ENCODE results near the gene KLHL12. TPM values are rescaled to one million over a fixed set of nuclear protein-coding genes. Genes with fewer than 3 reads are reported as not detected.
"Not testable (repeated sequence)": the region's sequence is repeated elsewhere in the genome, so short reads cannot be mapped to it uniquely, and the experiment has no call there.

KLHL12 gene
- total RNA-seq, 1 donor = 23.2 TPM

DNA sequence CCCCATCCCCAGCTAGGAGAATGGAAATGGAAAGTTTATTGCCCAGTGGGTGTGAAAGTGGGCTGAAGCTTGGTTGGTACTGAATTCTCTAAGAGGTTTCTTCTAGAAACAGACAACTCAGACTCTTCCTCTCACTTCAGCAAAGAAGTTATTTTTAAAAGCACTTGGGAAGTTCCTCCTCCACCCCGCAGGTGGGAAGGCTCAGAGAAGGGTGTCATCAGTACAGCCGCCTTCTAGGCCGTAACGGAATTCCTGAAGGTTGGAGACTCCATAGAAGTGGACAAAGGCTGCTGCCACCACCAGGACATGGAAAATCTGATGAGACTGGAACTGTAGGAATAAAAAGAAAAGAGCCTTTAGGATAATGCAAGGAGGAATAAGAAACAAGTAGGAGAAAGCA lies 14.3 kb upstream of the KLHL12 start:
- no peak for TF ChIP-seq CTCF (IDR thresholded peaks at IDR 0.05; ENCODE audit: extremely low read depth, low read depth, low read length)
- Histone ChIP-seq H3K27me3 (ENCODE audit: insufficient read depth, low read length) (no peaks in the 10 kb centered on the region), H2AFZ (ENCODE audit: low read length) (no peak overlapping the region), H3K4me2 (ENCODE audit: insufficient read depth, low read length) (no peak overlapping the region), H3K9me3 (ENCODE audit: low read depth, low read length) (no peaks in the 10 kb centered on the region), H3K4me1 (ENCODE audit: insufficient read depth, low read length) (no peaks in the 10 kb centered on the region), H3K4me3 (ENCODE audit: insufficient read depth, low read length) (no peak overlapping the region), H3K79me2 (ENCODE audit: insufficient read depth, low read length) (no peaks in the 10 kb centered on the region), H3K36me3 (ENCODE audit: insufficient read depth, low read length) (peaks cover 57% of the 10 kb centered on the region), H3K27ac (ENCODE audit: low read depth, low read length) (no peak overlapping the region), H4K20me1 (ENCODE audit: insufficient read depth, low read length) (peaks cover 2% of the 10 kb centered on the region)
- DNase-seq (ENCODE audit: insufficient read length, low spot score, missing footprints) = no peak

DNA sequence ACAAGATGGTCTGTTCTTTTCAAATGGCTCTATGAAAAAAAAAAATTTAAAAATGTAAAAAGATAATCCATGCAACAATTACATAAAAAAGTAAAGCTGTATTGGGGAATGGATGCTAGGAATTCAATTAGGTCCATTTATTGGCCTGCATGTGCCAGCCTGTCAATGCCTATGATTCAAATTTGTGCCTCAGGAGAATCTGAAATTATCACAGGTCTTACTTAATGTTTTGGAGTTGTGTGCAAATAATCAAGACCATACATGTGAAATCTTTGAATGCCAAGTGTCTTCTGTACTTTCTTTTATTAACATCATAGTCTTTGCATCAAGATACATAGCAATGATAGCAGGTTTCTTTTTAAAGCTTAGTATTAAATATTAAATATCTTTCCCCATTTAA lies 13.5 kb upstream of the KLHL12 start:
- no peaks in the 10 kb centered on the region for H3K9me3 ChIP-seq (ENCODE audit: low read depth, low read length)
- H3K4me1 ChIP-seq (ENCODE audit: insufficient read depth, low read length) = no peaks in the 10 kb centered on the region
- no peaks in the 10 kb centered on the region for H4K20me1 ChIP-seq (ENCODE audit: insufficient read depth, low read length)
- H3K36me3 ChIP-seq (ENCODE audit: insufficient read depth, low read length) = peaks cover 49% of the 10 kb centered on the region
- no peak overlapping the region for H3K4me3 ChIP-seq (ENCODE audit: insufficient read depth, low read length)
- no peaks in the 10 kb centered on the region for H3K79me2 ChIP-seq (ENCODE audit: insufficient read depth, low read length)
- H3K4me2 ChIP-seq (ENCODE audit: insufficient read depth, low read length) = no peak overlapping the region
- TF ChIP-seq CTCF (IDR thresholded peaks at IDR 0.05; ENCODE audit: extremely low read depth, low read depth, low read length) = no peak
- H3K27me3 ChIP-seq (ENCODE audit: insufficient read depth, low read length) = no peaks in the 10 kb centered on the region
- DNase-seq (ENCODE audit: insufficient read length, low spot score, missing footprints) = no peak
- no peak overlapping the region for H3K27ac ChIP-seq (ENCODE audit: low read depth, low read length)
- no peak overlapping the region for H2AFZ ChIP-seq (ENCODE audit: low read length)

GRCh38 chr1:202938287-202938925 lies 11.4 kb upstream of the KLHL12 start:
- H3K4me3 ChIP-seq (ENCODE audit: insufficient read depth, low read length) = no peak overlapping the region
- no peak for DNase-seq (ENCODE audit: insufficient read length, low spot score, missing footprints)
- no peak for TF ChIP-seq CTCF (IDR thresholded peaks at IDR 0.05; ENCODE audit: extremely low read depth, low read depth, low read length)
- H3K4me1 ChIP-seq (ENCODE audit: insufficient read depth, low read length) = no peaks in the 10 kb centered on the region
- H3K4me2 ChIP-seq (ENCODE audit: insufficient read depth, low read length) = no peak overlapping the region
- H3K27me3 ChIP-seq (ENCODE audit: insufficient read depth, low read length) = no peaks in the 10 kb centered on the region
- no peak overlapping the region for H3K27ac ChIP-seq (ENCODE audit: low read depth, low read length)
- H3K9me3 ChIP-seq (ENCODE audit: low read depth, low read length) = no peaks in the 10 kb centered on the region
- no peaks in the 10 kb centered on the region for H3K79me2 ChIP-seq (ENCODE audit: insufficient read depth, low read length)
- peaks cover 32% of the 10 kb centered on the region for H3K36me3 ChIP-seq (ENCODE audit: insufficient read depth, low read length)
- H2AFZ ChIP-seq (ENCODE audit: low read length) = no peak overlapping the region
- H4K20me1 ChIP-seq (ENCODE audit: insufficient read depth, low read length) = no peaks in the 10 kb centered on the region

GRCh38 chr1:202936409-202936808 lies 9.4 kb upstream of the KLHL12 start:
- peaks cover 12% of the 10 kb centered on the region for H3K36me3 ChIP-seq (ENCODE audit: insufficient read depth, low read length)
- not testable (repeated sequence) for H3K4me1 ChIP-seq (ENCODE audit: insufficient read depth, low read length); H2AFZ ChIP-seq (ENCODE audit: low read length); H3K27ac ChIP-seq (ENCODE audit: low read depth, low read length); DNase-seq (ENCODE audit: insufficient read length, low spot score, missing footprints); H3K9me3 ChIP-seq (ENCODE audit: low read depth, low read length); H3K4me2 ChIP-seq (ENCODE audit: insufficient read depth, low read length); H3K4me3 ChIP-seq (ENCODE audit: insufficient read depth, low read length); H3K27me3 ChIP-seq (ENCODE audit: insufficient read depth, low read length); H4K20me1 ChIP-seq (ENCODE audit: insufficient read depth, low read length); H3K79me2 ChIP-seq (ENCODE audit: insufficient read depth, low read length)
